ENCODE results near the gene FPR3. TPM values are rescaled to one million over a fixed set of nuclear protein-coding genes. Genes with fewer than 3 reads are reported as not detected.

FPR3 gene
- total and polyA plus RNA-seq, 2 experiments from 2014 or later = not detected

DNA sequence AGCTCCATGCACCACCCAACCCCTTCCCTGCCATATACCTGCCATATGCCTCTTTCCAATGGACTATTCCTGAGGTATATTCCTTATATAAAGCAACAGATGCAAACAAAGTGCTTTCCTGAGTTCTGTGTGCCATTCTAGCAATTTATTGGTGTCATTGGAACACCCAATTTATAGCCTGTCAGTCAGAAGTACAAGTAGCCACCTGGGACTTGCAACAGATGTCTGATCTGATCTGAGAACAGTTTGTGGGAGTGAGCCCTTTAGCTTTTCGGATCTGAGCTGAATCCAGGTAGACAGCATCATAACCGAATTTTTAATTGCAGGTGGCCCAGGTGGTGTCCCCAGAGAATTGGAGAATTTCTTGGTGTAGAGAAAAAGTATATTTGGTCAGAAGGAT, 963 bp upstream of the FPR3 start (continued):
- TF ChIP-seq, protein P1, sequence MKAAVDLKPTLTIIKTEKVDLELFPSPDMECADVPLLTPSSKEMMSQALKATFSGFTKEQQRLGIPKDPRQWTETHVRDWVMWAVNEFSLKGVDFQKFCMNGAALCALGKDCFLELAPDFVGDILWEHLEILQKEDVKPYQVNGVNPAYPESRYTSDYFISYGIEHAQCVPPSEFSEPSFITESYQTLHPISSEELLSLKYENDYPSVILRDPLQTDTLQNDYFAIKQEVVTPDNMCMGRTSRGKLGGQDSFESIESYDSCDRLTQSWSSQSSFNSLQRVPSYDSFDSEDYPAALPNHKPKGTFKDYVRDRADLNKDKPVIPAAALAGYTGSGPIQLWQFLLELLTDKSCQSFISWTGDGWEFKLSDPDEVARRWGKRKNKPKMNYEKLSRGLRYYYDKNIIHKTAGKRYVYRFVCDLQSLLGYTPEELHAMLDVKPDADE (IDR thresholded peaks at IDR 0.05) = no peak
- no peak for TF ChIP-seq STAT1 (IDR thresholded peaks at IDR 0.05; ENCODE audit: unreplicated experiment)
- TF ChIP-seq CREB1 (CRISPR knock-in tag; IDR thresholded peaks at IDR 0.05; ENCODE audit: low read depth) = no peak
- TF ChIP-seq CTCF (conservative IDR thresholded peaks at IDR 0.05; ENCODE audit: low read depth in 2 of 2) = no peak

GRCh38 chr19:51796195-51796679, 1.3 kb downstream of the FPR3 start:
- no peaks in the 10 kb centered on the region for H3K79me2 ChIP-seq (replicated peaks; ENCODE audit: insufficient read depth)
- H3K36me3 ChIP-seq (ENCODE audit: insufficient read depth) = no peaks in the 10 kb centered on the region
- peaks cover 77% of the 10 kb centered on the region for H3K9me3 Mint-ChIP-seq
- no peak overlapping the region for H3K4me3 ChIP-seq
- no peak overlapping the region for H2AFZ ChIP-seq
- H3K4me1 ChIP-seq (ENCODE audit: insufficient read depth) = no peaks in the 10 kb centered on the region
- H3K4me1 Mint-ChIP-seq = no peaks in the 10 kb centered on the region
- H3K36me3 Mint-ChIP-seq (ENCODE audit: low read depth) = peaks cover 10% of the 10 kb centered on the region; the same call in 2 of the 3 replicates
- no peaks in the 10 kb centered on the region for H3K27me3 ChIP-seq (ENCODE audit: insufficient read depth)
- no peak overlapping the region for H3K4me3 Mint-ChIP-seq
- no peak overlapping the region for H3K4me2 ChIP-seq
- DNase-seq (ENCODE audit: low spot score) = no peak
- no peaks in the 10 kb centered on the region for H4K20me1 ChIP-seq (replicated peaks; ENCODE audit: insufficient read depth)
- H3F3A ChIP-seq (replicated peaks; ENCODE audit: low read depth) = no peaks in the 10 kb centered on the region
- H3K27ac ChIP-seq (ENCODE audit: low read depth) = no peak overlapping the region
- ATAC-seq = no peak
- H3K9me2 ChIP-seq (ENCODE audit: insufficient read depth) = peaks cover 8% of the 10 kb centered on the region; the same call in 1 of the 2 replicates
- H3K27ac Mint-ChIP-seq = no peak overlapping the region
- peaks cover 9% of the 10 kb centered on the region for H3K27me3 Mint-ChIP-seq (ENCODE audit: insufficient read depth, low read depth, poor library complexity)
- TF ChIP-seq EZH2phosphoT487 (IDR thresholded peaks at IDR 0.05; ENCODE audit: unreplicated experiment) (no peak), CTCF (conservative IDR thresholded peaks at IDR 0.05; ENCODE audit: low read depth in 2 of 2) (no peak), NANOG (IDR thresholded peaks at IDR 0.05; ENCODE audit: borderline replicate concordance) (no peak), ZNF462 (CRISPR knock-in tag; IDR thresholded peaks at IDR 0.05) (no peak), STAT1 (IDR thresholded peaks at IDR 0.05; ENCODE audit: unreplicated experiment) (no peak), JUNB (IDR thresholded peaks at IDR 0.05; ENCODE audit: unreplicated experiment) (no peak), EZH2 (IDR thresholded peaks at IDR 0.05; ENCODE audit: low read depth, unreplicated experiment) (no peak)
- TF ChIP-seq, protein P2, sequence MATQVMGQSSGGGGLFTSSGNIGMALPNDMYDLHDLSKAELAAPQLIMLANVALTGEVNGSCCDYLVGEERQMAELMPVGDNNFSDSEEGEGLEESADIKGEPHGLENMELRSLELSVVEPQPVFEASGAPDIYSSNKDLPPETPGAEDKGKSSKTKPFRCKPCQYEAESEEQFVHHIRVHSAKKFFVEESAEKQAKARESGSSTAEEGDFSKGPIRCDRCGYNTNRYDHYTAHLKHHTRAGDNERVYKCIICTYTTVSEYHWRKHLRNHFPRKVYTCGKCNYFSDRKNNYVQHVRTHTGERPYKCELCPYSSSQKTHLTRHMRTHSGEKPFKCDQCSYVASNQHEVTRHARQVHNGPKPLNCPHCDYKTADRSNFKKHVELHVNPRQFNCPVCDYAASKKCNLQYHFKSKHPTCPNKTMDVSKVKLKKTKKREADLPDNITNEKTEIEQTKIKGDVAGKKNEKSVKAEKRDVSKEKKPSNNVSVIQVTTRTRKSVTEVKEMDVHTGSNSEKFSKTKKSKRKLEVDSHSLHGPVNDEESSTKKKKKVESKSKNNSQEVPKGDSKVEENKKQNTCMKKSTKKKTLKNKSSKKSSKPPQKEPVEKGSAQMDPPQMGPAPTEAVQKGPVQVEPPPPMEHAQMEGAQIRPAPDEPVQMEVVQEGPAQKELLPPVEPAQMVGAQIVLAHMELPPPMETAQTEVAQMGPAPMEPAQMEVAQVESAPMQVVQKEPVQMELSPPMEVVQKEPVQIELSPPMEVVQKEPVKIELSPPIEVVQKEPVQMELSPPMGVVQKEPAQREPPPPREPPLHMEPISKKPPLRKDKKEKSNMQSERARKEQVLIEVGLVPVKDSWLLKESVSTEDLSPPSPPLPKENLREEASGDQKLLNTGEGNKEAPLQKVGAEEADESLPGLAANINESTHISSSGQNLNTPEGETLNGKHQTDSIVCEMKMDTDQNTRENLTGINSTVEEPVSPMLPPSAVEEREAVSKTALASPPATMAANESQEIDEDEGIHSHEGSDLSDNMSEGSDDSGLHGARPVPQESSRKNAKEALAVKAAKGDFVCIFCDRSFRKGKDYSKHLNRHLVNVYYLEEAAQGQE (IDR thresholded peaks at IDR 0.05; ENCODE audit: unreplicated experiment) = no peak

Data from GM23338 (cell line).